HG03457 (cell line): ENCODE data around the gene POLR3GL.

Experiments
- ATAC-seq: cut with Tn5 transposase; IDR thresholded peaks from one replicate; pipeline ENCODE4 v1.9.1; 2021; ENCODE audit warnings: moderate number of reproducible peaks; ENCODE audit not compliant: unreplicated experiment

POLR3GL gene

DNA sequence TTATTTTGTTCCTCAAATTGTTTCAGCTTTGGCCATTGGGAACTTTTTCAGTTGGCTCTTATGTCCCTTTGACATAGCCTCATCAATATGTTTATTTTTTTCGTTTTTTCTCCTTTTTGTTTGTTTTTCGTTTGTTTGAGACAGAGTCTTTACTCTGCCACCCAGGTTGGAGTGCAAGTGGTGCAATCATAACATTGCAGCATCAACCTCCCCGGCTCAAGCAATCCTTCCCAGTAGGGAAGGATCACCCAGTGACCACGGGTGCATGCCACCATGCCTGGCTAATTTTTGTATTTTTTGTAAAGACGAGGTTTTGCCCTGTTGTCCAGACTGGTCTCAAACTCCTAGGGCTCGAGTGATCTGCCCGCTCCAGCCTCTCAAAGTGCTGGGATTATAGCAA lies 8.1 kb downstream of the POLR3GL start:
- no peak for ATAC-seq

DNA sequence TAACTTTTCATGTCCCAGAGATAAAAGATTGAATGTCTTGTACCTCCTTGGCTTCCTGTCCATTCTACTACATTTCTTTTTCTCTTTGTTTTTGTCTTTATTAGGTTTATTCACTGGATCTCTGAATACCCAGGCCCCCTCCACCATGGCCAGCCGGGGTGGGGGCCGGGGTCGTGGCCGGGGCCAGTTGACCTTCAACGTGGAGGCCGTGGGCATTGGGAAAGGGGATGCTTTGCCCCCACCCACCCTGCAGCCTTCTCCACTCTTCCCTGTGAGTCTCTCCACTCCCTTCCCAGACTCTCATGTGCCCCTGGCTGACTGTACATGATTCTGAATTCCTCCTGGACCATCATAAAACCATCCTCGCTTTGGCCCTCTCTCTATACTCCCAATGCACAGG lies 10.2 kb downstream of the POLR3GL start:
- ATAC-seq, result no peak

DNA sequence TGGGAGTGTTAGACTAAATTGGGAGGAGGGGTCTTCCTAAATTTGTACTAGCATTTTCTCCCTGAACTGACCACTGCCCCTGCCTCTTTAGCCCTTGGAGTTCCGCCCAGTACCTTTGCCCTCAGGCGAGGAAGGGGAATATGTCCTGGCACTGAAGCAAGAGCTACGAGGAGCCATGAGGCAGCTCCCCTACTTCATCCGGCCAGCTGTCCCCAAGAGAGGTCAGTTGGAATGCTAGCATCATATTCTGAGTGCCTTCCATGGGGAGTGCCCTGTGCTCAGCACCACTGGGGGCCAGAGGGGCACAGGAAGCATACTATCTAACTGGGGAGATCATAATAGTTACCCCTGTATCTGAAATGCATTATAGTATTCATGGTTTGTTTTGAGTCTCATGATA lies 10.7 kb downstream of the POLR3GL start:
- no peak for ATAC-seq

DNA sequence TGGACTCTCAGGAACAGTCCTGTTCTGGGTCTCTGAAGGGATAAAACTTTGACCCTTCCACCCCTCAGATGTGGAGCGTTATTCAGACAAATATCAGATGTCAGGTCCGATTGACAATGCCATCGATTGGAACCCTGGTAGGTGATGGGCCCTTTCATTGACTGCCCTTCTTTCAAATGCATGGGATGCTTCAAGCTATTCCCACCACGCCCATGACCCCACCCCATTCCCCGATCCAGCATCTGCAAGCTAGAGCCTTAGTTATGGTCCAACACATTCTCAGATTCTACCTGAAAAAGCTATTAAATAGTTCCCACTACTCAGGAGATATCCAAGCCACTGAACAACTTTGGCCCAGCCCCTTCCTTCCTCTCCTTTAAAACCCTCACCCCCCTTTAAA lies 12.5 kb downstream of the POLR3GL start:
- ATAC-seq, result no peak

DNA sequence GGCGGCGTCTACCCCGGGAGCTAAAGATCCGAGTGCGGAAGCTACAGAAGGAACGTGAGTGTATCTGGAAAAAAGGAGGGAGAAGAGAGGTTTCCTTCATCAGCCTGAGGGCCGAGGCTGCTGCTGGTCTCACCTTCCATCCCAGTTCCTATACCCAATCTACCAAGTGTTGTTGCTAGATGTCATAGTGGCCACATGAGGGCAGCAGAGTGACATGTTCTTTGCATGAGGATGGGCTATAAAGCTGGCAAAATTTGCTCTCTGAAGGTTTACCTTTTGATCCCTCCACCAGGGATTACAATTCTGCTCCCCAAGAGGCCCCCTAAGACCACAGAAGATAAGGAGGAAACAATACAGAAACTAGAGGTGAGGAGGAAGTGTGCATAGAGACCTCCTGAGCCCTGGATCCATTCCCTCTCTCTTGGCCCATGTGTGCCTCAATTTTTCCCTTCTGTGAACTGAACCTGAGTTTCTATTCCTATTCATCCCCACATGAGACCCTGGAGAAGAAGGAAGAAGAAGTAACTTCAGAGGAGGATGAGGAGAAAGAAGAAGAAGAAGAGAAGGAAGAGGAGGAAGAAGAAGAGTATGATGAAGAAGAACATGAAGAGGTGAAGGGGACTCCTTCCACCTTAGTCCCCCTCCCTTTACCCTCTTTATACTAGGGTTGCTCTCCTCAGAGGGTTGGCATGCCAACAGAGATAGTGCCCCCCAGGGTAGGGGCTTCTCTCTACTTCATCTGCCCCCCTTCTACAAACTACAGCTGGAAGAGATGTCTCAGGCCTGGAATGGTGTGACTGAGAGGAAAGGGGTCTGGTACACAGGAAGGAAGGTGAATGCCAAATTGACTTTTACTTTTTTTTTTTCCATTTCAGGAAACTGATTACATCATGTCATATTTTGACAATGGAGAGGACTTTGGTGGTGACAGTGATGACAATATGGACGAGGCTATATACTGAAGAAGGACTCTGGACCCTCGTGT lies 13.3 kb downstream of the POLR3GL start:
- no peak for ATAC-seq

DNA sequence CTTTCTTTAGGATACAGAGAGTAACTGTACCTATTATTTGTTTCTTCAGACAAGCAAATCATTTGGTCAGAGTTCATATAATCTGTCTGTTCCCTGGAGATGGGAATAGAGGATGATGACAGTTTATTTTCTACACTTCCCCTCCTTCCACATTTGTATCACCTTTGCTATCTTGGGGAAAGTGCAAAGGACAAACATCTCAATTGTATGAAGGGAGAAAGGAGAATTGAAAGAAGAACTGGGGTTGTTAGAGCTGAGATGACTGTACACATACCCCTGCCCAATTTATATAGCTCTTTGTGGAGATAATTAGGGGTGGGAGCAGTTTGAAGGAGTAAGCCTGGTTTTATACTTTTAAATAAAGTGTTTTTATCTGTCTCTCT lies 14.0 kb downstream of the POLR3GL start:
- no peak for ATAC-seq

DNA sequence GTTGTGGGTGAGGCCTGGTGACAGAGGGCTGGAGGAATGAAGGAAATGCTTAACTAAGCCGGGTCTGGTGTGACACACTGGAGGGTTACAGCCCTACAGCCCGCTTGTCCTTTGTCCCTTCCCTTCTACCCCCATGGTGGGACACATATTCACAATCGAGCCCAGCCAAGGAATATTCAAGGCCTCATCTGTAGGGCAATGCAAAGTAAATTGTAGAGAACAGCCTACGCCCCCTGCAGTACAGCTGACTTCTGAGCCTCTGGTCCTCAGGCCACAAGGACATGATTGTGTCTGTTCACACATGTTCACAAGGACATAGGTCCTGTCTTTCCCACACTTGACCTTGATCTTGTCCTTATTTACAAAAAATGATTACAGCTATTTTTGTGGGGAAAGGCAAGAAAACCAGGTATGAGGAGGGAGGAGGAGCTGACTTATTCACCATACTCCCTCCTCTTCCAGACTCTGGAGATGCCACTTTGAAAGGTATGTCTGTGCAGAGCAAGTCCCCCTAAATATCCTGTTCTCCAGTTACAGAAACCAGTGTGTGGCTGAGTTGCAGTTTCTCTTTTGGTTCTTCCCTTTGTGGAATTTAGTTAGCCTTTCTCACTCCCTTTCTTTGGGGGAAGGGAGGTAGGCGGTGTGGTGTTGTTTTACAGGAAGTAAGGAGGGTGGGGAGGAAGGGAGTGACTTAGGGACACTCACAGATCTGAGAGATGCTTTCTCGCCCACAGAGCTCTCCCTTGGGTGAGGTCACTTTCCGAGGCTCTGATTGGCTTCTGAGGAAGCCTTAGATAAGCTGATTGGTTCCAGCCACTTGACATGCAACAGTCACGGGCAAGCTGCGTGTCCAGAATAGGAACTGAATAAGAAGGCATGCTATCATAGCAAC lies 14.6 kb downstream of the POLR3GL start:
- peak; percentile 78 for ATAC-seq

DNA sequence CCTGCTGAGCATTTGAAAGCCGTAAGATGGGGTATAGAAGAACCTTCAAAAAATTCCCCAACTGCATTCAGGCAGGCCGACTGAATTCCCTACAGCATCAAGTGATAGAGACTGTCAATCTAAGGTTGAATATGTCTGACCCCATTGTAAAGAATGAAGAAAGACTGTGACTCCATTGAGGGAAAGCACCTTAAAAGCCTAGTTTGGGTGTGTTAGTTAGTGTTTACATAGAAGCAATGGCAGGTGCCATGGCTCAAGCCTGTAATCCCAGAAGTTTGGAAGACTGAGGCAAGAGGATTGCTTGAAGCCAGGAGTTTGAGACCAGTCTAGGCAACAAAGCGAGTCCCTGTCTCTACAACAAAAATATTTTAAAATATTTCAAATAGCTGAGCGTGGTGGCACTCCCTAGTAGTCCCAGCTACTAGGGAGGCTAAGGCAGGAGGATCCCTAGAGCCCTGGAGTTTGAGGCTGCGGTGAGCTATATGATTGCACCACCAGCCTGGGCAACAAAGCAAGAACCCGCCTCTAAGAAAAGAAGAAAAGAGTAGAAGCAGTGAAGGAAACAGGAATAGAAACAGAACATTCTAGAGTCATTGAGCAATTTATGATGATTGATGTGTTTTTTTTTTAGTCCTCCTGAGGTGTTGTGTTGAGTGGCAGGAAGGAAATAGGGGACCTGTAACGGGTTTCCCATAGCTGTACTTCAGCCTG lies 15.4 kb downstream of the POLR3GL start:
- ATAC-seq, result no peak

DNA sequence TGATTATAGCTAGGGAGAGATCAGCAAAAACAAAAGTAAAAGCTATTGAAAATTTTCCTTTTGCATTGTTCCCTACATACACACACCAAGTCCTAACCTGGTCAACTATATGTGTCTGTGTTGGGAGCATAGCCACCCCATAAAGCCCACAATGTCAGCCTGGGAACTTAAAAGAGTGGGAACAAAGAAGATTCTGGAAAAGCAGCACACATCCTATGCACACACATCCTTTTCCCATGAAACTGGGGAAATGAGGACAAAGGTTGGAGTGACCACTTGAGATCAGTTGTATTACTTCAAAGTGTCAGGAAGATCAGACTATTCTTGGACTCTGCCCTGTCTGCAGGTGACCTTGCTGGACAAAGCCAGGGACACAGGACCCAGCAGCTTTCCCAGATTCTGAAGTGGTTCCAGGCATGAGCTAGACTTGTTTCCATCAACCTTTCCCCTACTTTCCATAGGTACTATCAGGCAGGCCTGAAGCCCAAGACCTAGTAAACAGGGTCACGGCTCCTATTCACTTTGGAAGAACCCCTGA lies 16.0 kb downstream of the POLR3GL start:
- no peak for ATAC-seq

DNA sequence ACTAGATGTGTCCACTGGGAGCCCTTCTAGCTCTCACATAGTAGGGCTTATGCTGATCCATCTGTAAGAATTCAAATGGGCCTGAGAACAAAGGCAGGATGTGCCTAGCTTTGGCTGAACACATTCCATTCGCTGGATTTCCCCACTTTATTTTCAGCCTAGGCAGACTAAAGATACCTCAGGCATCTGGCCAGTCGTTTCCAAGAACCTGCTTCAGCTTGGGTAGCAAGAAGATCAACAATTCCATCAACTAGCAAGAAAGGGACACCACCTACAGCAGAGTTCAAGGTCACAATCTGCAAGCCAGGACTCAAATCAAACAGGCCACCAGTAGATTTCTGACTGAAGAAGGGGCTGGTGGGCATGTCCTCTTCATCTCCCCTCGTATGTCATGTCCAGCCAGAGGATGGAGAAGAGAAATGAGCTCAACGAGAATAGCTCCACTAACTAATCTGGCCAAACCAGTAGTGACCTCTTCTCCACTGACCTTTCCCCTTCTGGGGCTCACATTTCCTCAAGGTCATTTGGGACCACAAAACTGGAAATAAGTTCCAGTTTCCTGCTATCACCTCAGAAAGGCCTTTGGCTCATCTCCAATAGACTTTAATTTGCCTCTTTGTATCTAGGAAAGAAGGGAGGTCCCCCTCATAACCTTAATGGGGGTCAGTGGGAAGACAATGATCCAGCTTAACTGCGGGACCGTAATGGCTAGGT lies 17.7 kb downstream of the POLR3GL start:
- no peak for ATAC-seq

DNA sequence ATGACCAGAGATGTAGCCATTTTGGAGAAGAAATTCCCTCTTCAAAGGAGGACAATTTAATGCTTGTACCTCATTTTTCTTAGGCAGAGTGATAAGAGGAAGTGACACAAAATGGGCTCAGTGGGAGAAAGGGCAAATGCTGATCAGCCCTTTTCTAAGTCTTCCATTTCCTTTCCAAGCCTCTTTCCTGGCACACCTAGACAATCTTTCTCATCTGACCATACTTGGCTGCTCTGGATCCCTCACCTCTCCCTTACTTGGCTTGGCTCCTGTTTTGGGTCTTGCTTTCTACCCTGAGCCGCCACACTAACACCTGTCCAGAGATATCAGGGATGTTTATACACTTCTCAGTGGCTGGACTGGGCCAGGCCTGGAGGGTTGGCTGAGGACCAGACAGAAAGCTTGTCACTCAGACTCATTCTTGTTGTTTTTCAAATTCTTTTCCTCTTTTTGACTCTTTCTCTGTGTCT lies 18.8 kb downstream of the POLR3GL start:
- no peak for ATAC-seq

DNA sequence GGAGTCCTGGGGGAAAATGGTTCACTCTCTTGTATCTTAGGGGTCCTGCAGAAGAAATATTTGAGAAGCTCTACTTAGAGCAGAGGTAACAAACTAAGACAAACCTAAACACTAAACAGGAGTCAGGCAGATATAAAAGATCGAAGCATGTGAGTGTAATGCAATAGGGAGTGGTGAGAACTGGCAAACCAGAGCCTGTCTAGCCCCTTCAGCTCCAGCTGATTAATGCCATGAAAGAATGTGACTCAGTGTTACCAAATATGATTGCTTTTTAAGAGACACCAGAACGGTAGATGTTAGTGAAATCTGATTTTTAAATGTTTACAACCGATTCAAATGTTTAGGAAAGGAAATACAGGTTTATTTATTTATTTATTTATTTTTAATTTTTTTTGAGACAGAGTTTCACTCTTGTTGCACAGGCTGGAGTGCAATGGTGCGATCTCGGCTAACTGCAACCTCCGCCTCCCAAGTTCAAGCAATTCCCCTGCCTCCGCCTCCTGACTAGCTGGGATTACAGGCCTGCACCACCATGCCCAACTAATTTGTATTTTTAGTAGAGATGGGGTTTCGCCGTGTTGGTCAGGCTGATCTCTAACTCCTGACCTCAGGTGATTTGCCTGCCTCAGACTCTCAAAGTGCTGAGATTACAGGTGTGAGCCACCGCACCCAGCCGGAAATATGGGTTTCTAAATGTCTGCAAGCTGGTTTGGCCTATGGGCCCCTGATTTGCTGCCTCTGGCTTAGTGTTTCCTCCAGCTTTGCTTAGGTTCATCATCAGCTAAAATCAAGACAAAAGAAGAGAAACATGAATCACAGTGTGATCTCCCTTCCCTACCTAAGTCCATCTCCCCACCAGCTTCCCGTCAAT lies 19.7 kb downstream of the POLR3GL start:
- ATAC-seq, result no peak

DNA sequence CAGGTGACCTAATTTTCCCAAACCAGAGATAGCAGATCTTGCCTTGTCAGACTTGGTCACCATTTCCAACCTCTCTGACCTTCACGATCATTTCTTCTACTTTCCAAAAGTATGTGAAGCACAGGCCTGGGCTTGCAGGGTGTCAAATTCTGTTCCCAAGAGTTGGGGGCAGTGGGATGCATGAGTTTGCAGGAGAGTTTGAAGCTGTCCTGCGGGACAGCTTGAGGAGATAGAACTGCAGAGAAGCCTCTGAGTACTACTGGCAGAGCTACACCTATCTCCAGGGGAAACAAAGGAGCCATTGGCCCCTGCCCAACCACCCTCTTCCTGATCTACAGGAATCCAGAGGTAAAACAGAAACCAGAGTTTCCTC lies 20.6 kb downstream of the POLR3GL start:
- ATAC-seq, result no peak

DNA sequence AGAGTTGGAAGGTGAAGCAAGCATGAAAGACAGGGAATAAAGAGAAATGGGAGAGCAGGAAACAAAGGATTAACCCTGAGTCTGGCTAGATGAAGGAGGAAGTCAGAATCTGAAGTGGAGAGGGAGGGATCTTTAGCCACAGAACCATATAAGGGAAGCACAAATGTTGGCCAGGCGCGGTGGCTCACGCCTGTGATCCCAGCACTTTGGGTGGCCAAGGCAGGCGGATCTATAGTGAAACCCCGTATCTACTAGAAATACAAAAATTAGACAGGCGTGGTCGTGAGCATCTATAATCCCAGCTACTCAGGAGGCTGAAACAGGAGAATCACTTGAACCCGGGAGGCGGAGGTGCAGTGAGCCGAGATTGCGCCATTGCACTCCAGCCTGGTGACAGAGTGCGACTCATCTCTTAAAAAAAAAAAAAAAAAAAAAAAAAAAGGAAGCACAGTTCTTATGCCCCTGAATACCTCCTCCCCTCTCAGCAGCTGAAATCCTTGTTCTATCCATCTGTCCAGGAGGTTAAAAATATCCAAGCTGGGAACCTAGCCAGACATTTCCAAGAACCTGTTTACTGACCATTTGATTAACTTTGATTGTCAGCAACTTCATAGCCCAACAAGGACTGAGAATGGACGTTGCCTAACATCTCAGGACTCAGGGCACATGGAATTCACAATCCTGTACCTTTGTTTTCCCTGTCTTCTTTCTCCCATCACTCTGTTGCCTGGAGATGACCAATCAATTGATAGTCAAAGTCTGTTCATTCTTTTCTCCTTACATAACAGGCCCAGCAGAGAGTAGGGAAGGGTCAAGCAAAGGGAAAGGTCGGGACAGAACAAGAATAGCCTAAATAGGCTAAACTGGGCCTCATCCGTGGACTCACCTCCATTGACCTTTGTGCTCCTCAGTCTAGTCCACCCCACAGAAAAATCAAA lies 21.3 kb downstream of the POLR3GL start:
- ATAC-seq, result no peak

DNA sequence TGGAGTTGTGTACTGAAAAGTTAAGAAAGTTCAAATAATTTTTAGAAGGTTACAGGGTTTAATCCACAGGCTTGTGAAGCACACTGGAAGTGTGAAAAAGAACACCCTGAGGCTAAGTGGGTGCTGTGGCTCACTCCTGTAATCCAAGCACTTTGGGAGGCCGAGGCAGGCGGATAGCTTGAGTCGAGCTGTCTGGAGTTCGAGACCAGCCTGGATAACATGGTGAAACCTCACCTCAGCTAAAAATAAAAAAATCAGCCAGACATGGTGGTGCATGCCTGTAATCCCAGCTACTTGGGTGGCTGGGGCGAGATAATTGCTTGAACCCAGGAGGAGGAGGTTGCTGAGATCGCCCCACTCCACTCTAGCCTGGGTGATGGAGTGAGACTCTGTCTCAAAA lies 22.1 kb downstream of the POLR3GL start:
- no peak for ATAC-seq

DNA sequence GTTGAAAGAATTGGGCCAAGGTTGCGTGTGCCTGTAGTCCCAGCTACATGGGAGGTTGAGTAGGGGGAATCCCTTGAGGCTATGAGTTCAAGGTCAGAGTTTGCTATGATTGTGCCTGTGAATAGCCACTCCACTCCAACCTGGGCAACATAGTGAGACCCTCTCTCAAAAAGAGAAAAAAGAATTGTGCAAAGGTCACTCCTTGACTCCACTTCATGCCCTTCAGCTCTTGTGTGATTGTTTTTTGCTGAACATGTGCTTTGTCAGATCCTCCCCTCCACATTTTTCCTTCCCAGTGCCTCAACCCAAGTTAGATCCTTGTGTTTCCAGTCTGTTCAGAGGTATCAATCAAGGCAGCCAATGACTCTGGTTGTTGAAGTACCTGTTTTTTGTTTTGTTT lies 23.4 kb downstream of the POLR3GL start:
- no peak for ATAC-seq

DNA sequence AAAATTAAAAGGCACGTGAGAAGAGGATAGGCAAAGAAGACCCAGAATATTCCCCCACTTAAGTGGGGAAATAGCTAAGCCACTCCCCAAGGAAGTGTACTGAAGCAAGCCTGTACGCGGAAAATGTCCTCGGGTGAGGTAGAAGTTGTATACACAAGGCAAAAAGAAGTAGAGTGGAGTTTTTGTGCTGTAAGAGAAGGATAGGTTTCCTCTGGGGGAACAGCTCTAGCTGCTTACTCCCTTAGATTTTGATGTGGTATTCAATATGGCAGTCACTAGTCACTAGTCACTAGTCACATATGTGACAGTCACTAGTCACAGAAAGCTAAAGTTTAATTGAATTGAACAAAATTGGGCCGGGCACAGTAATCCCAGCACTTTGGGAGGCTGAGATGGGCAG lies 24.3 kb downstream of the POLR3GL start:
- ATAC-seq, result no peak

DNA sequence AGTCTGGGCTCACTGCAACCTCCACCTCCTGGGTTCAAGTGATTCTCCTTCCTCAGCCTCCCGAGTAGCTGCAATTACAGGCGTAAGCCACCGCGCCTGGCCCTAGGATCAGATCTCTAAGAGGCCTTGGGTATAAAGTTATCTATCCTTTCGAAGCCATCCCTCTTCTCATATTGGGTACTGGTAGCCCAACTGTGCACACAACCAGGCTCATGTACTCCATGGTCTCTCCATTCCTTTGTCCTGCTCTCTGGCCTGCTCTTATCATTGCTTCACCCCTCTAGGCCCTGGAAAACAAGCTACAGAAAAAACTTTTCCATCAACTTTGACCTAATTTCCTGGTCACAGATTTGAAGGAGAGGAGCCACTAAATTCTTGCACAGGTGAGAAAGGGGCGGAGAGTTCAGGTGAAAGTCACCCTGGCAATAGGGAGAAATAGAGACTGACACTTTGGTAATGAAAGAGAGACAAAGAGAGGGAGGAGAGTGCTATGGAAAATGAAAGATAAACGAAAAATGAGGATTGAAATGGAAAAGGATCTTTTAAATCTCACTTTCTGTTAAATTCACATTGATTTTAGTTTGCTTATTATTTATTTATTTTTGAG lies 25.9 kb downstream of the POLR3GL start:
- no peak for ATAC-seq
